Tibial nerve (tissue), 4 donors: ENCODE measurements around the gene ATRNL1.

Source experiments
- EP300 ChIP-seq, 2 donors: sonication (generic); formaldehyde crosslinking; IDR thresholded peaks; one replicate each; pipeline ENCODE4 v1.6.1; 2017; ENCODE audit warnings: antibody characterized with exemption in 2 of 2, mild to moderate bottlenecking in 1 of 2
- POLR2A ChIP-seq, 2 donors: fragments of 450-650 bp; IDR thresholded peaks; one replicate each; pipeline ENCODE4 v1.6.1; 2017; ENCODE audit warnings: antibody characterized with exemption in 2 of 2, mild to moderate bottlenecking in 2 of 2, moderate library complexity in 2 of 2
- TF ChIP-seq, protein P1 (sequence below), 5 experiments: fragments of 200-600 bp in 3 of 5; fragments of 450-650 bp in 2 of 5; sonication (generic) in 3 of 5; IDR thresholded peaks; one replicate each; pipeline ENCODE4 v1.5.1; 2016 to 2019; ENCODE audit warnings: antibody characterized with exemption in 5 of 5, mild to moderate bottlenecking in 3 of 5, moderate library complexity in 2 of 5

DNA sequence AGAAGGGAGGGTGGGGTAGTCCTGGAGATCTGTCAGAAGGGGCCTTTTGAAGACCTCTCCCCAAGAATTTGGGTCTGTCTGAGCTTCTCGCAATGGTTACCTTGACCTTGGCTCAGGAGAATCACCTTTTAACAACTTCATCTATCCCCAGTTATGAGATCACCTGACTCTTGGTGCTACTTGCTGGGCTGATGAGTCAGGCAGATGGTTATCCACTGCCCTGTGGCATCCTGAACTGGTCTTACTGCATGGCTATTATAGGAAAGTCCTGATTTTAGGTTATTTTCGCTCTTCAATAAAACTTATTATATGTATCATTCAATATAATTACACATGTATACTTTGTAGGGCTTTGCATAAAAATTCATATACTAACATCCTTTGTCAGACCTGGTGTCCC, 905.1 kb downstream of the ATRNL1 start:
- TF ChIP-seq POLR2A (IDR thresholded peaks at IDR 0.05), result no peak
- TF ChIP-seq, protein P1, sequence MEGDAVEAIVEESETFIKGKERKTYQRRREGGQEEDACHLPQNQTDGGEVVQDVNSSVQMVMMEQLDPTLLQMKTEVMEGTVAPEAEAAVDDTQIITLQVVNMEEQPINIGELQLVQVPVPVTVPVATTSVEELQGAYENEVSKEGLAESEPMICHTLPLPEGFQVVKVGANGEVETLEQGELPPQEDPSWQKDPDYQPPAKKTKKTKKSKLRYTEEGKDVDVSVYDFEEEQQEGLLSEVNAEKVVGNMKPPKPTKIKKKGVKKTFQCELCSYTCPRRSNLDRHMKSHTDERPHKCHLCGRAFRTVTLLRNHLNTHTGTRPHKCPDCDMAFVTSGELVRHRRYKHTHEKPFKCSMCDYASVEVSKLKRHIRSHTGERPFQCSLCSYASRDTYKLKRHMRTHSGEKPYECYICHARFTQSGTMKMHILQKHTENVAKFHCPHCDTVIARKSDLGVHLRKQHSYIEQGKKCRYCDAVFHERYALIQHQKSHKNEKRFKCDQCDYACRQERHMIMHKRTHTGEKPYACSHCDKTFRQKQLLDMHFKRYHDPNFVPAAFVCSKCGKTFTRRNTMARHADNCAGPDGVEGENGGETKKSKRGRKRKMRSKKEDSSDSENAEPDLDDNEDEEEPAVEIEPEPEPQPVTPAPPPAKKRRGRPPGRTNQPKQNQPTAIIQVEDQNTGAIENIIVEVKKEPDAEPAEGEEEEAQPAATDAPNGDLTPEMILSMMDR (IDR thresholded peaks at IDR 0.05), result no peak
- TF ChIP-seq EP300 (IDR thresholded peaks at IDR 0.05), result no peak
